CD4-positive, alpha-beta T cell treated with Interleukin-15 for 1 hour (primary cell): ENCODE data around the gene ZNF627.
"Not testable (repeated sequence)": the region's sequence is repeated elsewhere in the genome, so short reads cannot be mapped to it uniquely, and the experiment has no call there.

Experiments used
- DNase-seq: peaks from one replicate; pipeline ENCODE4 v3.0.0-alpha.2; 2020

Gene ZNF627

GRCh38 chr19:11633223-11633622 is 35.9 kb downstream of the ZNF627 start:
- no peak for DNase-seq

GRCh38 chr19:11634018-11634662 is 36.9 kb downstream of the ZNF627 start:
- DNase-seq: not testable (repeated sequence)

GRCh38 chr19:11639245-11639601 is 41.9 kb downstream of the ZNF627 start:
- DNase-seq: no peak

- DNase-seq: peak; percentile 88
Measured at GRCh38 chr19:11639602-11640471, 42.6 kb downstream of the ZNF627 start.

- DNase-seq: no peak
Measured at GRCh38 chr19:11641244-11641643, 44.0 kb downstream of the ZNF627 start.

- DNase-seq: no peak
Measured at GRCh38 chr19:11642902-11643301, 45.6 kb downstream of the ZNF627 start.

GRCh38 chr19:11649941-11650340 is 52.7 kb downstream of the ZNF627 start:
- DNase-seq: no peak

- no peak for DNase-seq
Measured at GRCh38 chr19:11651062-11651461, 53.8 kb downstream of the ZNF627 start.

GRCh38 chr19:11652056-11652455 is 54.8 kb downstream of the ZNF627 start:
- DNase-seq: no peak

GRCh38 chr19:11652492-11652891 is 55.2 kb downstream of the ZNF627 start:
- DNase-seq: no peak

GRCh38 chr19:11656535-11656934 is 59.3 kb downstream of the ZNF627 start:
- no peak for DNase-seq

GRCh38 chr19:11657307-11657706 is 60.0 kb downstream of the ZNF627 start:
- no peak for DNase-seq

- DNase-seq: no peak
Measured at GRCh38 chr19:11658970-11659369, 61.7 kb downstream of the ZNF627 start.

- no peak for DNase-seq
Measured at GRCh38 chr19:11659612-11660011, 62.3 kb downstream of the ZNF627 start.

- no peak for DNase-seq
Measured at GRCh38 chr19:11662278-11662677, 65.0 kb downstream of the ZNF627 start.

- DNase-seq: no peak
Measured at GRCh38 chr19:11663181-11663591, 65.9 kb downstream of the ZNF627 start.
